Fibroblast of skin of right biceps (primary cell): ENCODE data around the gene ITPK1.
A peak's percentile ranks its signal among the peaks of the same experiment; 100 is the strongest.

Source experiments
- DNase-seq: peaks from one replicate; pipeline ENCODE4 v3.0.0-alpha.2; 2013

ITPK1 gene

GRCh38 chr14:92930737-92931602, 184.8 kb downstream of the ITPK1 start:
- DNase-seq: no peak

GRCh38 chr14:92929689-92930608, 185.8 kb downstream of the ITPK1 start:
- DNase-seq: no peak

- no peak for DNase-seq
Measured at GRCh38 chr14:92928961-92929688, 186.6 kb downstream of the ITPK1 start.

DNA sequence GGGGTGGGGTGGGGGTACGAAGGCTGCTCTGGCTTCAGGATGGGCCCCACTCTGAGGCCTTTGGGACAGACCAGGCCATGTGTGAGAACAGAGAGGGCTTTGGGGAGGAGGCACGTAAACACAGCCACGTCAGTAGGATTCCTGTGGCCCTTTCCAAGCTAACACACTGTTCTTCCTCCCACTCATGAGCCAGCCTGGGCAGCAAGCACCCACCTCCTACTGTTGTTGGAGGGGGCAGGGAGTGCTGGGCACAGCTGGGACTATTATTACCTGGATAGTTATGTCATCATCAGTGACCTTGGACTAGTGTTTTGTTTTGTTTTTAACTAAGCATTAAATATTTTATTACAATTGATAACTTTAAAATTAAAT, 187.5 kb downstream of the ITPK1 start:
- DNase-seq: no peak

DNA sequence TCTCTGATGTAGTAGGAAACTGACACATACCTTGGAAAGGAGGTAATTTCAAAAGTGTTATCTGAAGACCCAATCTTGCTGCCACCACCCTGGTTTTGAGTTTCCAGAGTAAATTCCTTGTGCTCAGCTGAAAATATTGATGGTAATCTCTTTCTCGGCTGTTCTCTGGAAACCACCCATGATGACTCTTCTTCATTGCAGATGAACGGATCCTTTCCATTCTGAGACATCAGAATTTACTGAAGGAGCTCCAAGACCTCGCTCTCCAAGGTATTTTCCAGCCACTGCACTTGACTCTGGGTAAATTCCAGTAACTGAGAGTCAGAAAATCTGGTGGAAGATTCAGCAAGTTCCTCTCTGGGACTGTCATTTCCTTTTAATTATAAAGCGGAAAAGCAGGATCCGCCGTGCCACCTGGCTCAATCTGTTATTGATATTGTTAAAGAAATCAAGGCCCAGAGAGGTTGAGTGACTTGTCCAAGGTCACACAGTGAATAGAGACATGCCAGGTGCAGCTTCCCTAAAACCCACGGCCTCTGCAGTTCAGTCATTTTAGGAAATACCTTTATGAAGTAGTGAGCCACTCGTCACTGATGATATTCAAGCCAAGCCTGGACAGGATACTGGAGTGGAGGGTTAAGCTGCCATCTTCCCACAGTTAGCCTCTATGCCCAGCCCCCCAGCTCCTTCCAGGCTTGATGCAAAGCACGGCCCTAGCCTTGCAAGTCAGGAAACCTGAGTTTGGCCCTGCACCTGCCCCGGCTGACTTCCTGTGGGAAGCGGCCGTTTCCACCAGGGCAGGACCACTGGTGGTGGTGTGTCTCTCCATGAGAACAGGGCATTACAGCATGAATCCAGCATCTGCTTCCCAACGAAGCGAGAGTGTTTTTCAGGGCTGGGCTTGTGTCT, 188.1 kb downstream of the ITPK1 start:
- DNase-seq: no peak

- DNase-seq: no peak
Measured at GRCh38 chr14:92926931-92927330, 188.8 kb downstream of the ITPK1 start.

DNA sequence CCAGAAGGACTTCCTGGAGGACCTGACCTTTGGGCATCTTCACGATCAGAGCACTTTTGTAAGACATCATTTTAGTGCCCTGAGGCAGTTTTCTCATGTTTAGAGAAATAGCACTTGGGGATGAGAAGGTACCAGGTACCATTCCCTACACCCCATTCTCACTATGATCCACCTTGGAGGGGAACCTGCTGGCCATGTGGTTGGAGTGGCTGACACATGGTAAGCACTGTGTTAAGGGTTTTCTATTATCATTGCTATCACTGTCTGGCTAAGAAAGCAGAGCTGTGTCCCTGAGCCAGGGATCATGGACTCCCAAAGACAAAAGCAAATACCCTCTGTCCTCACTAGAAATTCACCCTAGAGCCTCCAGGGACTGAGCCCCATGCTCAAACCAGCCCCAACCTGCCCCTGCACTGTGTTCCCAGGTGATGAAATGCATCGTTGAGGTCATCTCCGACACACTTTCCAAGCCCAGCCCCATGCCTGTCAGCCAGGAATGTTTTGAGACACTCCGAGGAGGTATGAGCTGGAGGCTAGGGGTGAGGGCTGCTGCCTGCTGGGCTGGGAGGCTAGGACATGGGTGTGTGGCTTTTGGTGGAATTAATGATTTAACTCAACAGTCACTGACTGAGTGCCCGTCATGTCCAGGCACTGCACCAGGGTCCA, 189.4 kb downstream of the ITPK1 start:
- no peak for DNase-seq

GRCh38 chr14:92925446-92925845, 190.3 kb downstream of the ITPK1 start:
- no peak for DNase-seq

GRCh38 chr14:92924247-92924646, 191.5 kb downstream of the ITPK1 start:
- DNase-seq: no peak

- no peak for DNase-seq
Measured at GRCh38 chr14:92923744-92924103, 192.0 kb downstream of the ITPK1 start.

- DNase-seq: peak; percentile 50
Measured at GRCh38 chr14:92922883-92923743, 192.6 kb downstream of the ITPK1 start, which contains the start of gene CHGA. CHGA (plus strand) TSS chr14:92923150; CDS start chr14:92923360, 210 bp downstream.

- no peak for DNase-seq
Measured at GRCh38 chr14:92922155-92922735, 193.5 kb downstream of the ITPK1 start.

DNA sequence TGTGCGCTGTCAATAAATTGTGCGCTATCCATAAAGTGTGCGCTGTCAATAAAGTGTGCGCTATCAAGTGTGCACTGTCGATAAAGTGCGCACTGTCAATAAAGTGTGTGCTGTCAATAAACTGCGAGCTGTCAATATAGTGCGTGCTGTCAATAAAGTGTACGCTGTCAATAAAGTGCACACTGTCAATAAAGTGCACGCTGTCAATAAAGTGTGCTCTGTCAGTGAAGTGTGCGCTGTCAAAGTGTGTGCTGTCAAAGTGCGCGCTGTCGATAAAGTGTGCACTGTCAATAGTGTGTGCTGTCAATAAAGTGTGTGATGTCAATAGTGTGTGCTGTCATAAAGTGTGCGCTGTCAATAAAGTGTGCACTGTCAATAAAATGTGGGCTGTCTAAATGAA, 195.7 kb downstream of the ITPK1 start:
- no peak for DNase-seq

- DNase-seq: no peak
Measured at GRCh38 chr14:92917956-92918355, 197.8 kb downstream of the ITPK1 start.

GRCh38 chr14:92917041-92917940, 198.4 kb downstream of the ITPK1 start:
- DNase-seq: no peak

DNA sequence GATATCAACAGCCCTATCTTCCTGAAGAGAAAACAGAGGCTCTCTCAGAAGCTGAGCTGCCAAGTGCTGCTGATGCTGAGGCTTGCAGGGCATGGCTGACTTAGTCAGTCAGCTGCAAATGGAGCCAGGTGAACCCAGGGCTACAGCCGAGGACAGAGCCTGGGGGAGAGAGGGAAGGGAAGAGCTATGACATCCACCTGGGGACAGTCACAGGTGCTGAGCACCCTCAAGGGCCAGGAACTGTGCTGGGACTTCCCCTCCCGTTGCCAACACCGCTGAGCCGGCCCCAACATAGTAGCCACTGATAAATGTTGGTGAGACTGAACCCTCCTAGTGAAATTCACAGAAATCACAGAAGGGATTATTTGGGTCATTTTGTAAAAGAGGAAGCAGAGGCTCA, 199.5 kb downstream of the ITPK1 start:
- DNase-seq: no peak

DNA sequence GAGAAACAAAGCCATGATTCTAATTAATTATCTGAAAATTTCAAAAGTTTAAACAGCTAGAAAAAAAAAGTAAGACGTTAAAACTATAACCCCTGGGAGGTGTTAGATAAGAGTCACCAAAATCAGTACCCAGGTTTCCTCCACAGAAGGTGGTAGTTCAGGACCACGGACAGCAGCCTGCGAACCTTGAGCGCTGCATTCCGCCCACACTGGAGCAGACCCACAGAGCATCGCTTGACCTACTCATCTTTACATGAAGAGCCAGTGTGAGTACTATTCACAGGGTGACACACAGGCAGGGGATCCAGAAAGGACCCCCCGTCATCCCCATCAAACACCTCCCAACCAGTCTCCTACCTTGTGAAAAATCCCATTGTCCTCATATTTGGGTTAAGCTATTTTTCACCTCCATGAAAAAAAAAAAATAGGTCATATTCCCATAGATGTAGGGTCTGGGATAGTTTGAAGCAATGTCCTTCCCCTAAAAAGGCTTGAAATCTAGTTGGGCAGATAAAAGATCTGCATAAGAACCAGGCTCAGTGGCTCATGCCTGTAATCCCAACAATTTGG, 201.6 kb downstream of the ITPK1 start:
- DNase-seq: peak; percentile 18

DNA sequence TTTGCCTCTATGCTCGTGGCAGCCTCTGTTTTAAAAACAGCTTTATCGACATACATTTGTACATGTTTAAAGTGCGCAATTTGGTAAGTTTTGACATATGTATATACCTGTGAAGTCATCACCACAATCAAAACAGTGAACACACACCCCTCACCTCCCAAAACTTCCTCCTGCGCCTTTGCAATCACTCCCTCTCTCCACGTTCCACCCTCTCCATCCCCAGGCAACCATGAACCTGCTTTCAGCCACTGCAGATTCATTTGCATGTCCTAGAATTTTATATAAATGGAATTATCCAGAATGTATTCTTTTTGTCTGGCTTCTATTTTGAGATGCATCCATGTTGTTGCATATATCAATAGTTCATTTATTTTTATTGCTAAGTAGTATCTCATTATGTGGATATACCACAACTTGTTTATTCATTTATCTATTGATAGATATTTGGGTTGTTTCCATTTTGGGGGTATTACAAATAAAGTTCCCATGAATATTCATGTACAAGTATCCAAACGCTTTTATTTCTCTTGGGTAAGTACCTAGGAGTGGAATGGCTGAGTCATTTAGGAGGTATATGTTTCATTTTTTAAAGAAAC, 208.3 kb downstream of the ITPK1 start:
- DNase-seq: no peak
